Stimulated activated CD4-positive, alpha-beta T cell treated with anti-CD3 and anti-CD28 coated beads, Interleukin-15, amount 100 ng/mL, for 24 hours (primary cell): ENCODE results near the gene KCNG3.

Source experiments
- DNase-seq: peaks from one replicate; pipeline ENCODE4 v3.0.0-alpha.2; 2020

Gene KCNG3

DNA sequence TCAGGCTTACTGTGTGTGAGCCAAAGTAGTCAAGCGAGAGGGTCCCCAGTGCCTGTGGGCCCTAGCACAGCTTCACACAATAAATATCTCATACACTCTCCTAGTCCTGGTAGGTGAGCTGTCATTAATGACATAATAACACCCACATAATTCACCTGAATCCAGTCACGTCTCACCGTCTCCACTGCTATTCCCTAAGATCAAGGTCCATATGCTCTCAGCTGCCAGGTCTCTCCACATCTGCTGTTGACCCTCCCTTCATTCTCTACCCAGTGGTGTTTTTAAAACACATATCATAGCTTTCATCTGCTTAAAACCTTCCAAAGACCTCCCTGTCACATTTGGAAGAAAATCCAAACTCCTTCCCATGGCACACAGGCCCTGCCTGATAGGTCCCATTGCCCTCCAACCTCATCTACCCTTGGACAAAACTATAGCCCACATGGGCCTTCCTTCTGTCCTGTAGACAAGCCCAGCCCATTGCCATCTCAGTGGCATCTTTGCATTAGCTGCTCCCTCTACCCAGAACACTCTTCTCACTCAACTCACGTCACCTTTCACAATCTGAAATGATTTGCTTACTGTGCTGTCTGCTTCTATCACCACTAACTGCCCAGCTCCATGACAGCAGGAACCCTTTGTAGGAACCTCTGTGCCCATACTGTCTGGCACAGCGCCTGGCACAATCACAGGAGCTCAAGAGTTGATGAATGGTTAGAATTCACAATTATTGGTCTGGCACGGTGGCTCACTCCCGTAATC, 7.5 kb downstream of the KCNG3 start:
- DNase-seq, result no peak

DNA sequence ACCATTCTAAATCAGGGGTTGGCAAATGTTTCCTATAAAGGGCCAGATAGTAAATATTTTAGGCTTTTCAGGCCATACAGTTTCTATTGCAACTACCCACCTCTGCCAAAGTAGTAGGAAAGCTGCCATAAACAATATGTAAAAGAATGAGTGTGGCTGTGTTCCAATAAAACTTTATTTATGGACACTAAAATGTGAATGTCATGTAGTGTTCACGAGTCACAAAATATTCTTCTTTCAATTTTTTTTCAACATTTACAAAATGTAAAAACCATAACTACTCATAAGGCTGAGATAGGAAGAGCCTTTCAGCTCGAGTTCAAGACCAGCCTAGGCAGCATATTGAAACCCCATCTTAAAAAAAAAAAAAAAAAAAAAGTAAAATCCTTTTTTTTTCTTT, 13.4 kb downstream of the KCNG3 start:
- no peak for DNase-seq

DNA sequence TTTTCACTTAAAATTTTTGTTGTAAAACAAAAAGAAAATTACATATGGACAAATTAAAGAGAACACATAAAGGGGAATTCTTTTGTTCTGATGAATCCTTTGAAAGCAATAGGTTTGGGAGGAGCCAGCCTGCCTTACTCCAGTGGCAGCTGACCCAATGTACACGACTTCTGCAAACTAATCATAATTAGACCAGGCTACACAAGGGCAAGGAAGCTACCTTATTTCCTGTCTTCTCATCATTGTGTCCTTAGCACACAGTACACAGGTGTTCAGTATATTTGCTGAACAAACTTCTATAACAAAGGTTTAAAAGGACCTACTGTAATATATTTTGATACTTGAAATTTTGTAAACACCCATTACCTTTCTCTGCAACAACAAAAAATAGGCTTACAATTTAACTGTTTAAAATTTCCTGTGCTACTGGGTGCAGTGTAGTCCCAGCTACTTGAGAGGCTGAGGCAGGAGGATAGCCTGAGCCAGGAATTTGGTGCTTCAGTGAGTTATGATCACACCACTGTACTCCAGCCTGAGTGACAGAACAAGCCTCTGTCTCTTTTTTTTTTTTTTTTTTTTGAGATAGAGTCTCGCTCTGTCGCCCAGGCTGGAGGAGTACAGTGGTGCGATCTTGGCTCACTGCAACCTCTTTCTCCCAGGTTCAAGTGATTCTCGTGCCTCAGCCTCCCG, 18.9 kb downstream of the KCNG3 start:
- no peak for DNase-seq

DNA sequence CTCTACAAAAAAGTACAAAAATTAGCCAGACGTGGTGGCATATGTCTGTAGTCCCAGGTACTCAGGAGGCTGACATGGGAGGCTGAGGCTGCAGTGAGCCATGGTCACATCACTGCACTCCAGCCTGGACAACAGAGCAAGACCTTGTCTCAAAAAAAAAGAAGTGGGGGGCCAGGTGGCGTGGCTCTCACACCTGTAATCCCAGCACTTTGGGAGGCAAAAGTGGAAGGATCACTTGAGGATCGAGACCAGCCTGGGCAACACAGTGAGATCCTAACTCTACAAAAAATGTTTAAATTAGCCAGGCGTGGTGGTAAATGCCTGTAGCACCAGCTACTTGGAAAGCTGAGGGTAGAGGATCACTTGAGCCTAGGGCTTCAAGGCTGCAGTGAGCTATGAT, 23.1 kb downstream of the KCNG3 start:
- DNase-seq, result no peak

DNA sequence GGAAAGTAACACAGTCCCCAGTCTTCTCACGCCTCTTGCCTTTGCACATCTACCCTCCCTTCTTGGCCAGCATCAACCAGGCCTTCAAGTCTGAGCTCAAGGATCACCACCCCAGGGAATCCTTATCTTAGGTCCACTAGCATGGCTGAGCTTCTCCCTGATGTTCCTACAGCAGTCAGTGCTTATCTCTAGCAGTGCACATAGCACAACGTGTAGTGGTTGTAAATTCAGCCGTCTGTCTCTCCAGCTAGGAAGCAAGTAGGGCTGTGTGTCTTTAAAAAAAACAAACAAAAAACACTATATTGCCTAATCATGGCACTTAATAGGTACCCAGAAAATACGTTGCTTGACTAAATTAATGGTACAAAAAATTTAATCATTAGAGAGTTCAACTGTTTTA, 29.2 kb downstream of the KCNG3 start:
- DNase-seq, result no peak

DNA sequence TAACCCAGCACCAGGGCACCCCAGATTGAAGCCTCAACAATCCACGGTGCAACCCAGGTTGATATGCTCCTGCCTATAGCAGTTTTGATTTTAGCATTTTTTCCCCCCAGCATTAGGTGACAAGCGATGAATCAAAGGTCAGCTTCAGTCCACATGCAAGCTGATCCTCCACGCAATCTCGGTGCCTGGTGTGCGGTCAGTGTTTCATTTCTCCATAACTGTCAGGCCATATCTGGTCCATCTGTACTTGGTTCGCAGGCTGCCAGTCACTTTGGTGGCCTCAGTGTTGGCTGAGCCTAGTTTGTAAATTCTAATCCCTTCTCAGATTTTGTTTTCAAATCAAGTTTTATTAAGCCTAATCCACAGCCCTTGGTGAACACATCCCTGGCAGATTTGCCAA, 30.2 kb downstream of the KCNG3 start:
- no peak for DNase-seq

DNA sequence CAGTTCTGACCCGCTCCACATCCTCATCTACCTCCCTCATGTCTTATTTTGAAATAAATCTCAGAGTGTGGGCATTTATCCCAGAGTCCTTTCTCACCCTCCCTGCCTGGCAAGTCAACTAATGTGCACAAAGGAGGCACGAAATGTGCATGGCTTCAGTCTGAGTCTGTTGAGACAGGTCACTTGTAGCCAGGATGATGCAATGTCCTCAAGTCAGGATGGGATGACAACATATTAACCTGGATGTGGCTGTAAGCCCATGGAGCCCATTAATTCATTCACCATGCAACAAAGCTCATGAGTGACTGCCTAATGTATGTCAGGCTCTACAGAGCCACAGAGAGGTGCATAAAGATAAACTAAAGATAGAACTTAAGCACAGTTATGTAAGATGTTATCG, 34.5 kb downstream of the KCNG3 start:
- DNase-seq, result no peak

DNA sequence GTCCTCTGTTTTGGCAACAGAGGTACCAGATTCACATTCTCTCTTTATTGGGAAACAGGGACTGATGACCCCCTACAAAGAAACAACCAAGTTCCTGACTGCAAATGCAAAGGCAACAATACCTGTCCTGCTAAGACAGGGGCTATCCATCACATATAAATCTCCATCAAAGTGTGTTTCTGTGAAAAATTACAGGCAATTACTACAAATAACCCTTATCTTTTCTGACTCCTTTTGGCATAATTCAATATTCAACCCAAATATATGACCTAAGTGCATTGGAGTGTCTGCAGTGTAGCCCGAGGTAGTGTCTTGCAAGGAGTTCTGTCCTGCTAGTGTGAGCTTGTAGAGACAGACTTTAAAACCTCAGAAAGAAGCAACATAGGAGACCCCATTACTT, 35.4 kb downstream of the KCNG3 start:
- no peak for DNase-seq

DNA sequence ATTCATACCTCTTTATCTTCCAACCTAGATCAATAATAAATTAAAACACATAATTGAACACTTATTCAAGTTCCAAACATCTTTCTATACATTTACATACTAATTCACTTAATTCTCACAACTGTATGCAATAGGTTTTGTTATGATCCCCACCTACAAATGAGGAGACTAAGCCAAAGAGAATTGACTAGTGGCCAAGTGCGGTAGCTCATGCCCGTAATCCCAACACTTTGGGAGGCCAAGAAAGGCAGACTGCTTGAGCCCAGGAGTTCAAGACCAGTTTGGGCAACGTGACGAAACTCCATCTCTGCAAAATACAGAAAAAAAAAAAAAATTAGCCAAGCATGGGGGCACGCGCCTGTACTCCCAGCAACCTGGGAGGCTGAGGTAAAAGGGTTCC, 36.8 kb downstream of the KCNG3 start:
- DNase-seq, result no peak

DNA sequence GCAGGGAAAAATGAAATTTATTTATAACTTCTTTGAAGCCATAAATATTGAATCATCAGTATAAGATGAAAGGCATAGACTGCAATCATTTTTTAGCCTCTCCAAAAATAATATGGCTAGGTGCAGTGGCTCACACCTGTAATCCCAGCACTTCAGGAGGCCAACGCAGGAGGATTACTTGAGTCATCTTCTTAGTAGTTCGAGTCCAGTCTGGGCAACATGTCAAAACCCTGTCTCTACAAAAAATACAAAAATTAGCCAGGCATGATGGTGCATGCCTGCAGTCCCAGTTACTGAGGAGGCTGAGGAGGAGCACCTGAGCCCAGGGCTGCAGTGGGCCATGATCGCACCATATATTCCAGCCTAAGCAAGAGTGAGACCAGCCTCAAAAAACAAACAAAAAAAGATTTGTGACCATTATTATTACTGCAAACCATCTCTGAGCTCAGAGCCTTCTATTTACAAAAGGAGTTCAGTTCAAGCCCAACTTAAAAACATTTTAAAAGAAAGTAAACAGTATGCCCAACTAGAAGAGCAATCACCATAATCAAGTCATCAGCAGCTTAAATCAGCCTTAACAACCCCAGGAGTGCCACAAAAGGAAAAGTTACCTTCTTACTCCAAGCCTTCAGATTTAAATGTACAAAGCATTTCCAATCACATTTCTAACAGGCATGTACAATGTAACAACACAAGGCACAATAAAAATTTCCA, 37.5 kb downstream of the KCNG3 start:
- no peak for DNase-seq

DNA sequence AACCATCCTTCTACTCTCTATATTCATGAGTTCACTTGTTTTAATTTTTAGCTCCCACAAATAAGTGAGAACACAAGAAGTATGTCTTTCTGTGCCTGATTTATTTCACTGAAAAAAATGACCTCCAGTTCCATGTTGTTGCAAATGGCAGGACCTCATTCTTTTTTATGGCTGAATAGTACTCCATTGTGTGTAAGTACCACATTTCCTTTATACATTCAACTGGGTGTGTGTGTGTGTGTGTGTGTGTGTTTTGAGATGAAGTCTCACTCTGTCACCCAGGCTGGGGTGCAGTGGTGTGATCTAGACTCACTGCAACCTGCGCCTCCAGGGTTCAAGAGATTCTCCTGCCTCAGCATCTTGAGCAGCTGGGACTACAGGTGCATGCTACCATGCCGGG, 41.2 kb downstream of the KCNG3 start:
- DNase-seq, result no peak

DNA sequence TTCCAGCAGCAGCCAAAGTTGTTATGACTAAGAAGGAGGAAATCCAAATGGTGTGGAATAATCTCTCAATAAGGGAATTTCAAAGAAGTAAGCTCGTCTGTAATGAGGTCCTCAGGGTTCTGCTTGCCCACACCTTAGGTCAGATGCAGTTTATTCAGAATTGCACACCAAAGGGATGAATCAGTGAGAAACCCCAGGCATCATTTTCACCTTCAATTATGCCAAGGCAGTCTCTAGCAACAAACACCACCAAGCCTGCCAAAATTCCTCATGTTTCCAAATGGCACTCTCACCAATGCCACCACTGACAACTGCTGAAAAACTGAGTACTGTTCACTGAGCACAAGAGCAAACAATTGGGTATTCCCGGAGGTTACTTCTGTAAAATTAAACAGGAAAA, 43.6 kb downstream of the KCNG3 start:
- DNase-seq, result no peak

DNA sequence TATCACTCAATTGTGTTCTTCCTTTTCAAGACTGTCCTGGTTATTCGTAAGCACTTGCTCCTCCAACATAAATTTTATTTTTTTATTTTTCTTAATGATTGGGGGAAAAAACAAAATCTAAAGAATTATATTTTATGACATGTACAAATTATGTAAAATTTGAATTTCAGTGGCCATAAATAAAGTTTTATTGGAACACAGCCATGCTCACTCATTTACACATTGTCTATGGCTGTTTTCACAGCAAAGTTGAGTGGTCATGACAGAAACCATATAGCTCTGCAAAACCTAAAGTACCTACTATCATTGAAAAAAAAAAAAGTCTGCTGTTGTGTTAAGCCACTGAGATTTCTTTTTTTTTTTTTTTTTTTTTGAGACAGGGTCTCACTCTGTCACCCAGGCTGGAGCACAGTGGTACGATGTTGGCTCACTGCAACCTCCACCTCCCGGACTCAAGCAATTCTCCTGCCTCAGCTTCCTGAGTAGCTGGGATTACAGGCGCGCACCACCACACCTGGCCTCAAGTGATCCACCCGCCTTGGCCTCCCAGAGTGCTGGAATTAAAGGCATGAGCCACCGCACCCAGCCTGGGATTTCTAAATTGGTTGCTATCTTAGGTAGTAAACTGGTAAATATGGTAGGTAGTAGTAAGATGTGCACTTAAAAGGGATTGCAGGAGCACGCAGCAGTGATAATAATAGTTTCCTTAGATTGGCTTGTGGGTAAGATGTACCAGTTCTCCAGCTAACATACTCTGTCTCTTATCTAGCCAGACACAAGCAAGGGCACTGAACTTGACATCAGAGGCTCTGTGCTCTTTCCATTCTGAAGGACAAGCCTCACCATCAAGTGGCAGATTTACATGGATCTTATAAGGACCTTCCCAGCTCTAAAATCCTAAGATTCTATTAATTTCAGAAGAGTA, 44.4 kb downstream of the KCNG3 start:
- DNase-seq, result no peak

DNA sequence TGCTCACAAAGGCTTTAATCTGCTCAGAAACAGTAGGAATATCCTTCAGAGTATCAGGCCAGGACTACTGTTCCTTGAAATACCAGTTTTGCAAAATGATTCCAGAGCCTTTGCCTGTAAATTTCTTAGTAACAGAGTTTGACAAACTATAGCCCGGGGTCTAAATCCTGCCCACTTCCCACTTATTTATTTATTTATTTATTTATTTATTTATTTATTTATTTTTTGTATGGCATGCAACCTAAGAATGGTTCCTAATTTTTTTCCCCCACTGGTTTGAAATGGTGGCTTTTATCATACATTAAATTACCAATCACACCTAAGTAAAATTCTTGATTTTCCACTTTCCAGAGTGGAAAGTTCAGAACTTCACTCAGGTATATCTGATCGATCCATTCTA, 45.6 kb downstream of the KCNG3 start:
- no peak for DNase-seq

DNA sequence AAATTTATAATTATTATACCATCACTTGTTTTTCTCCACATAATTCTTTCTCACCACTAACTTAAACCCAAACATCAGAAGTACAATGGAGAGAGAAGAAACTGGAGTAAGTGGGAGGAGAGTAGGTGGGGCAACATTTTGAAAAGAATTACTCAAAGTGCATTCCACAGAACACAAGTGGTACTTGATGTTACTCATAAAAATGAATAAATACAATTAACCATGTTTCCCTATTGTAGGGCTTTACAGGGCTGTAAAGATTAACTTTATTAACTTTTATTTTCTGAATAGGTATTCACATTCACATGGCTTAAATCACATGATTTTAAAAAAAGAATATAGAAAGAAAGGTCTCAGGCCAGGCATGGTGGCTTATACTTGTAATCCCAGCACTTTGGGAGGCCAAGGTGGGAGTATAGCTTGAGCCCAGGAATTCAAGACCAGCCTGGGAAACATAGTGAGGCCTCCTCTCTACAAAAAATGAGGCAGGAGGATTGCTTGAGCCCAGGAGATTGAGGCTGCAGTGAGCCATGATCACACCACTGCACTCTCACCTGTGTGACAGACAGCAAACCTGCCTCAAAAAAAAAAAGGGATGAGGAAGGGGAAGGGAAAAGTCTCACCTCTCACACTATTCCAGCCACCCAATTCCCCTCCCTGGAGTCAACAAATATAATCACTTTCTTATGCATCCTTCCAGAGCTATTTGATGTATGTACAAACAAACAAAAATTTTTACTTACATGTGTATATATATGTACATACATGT, 47.1 kb downstream of the KCNG3 start:
- DNase-seq, result no peak

DNA sequence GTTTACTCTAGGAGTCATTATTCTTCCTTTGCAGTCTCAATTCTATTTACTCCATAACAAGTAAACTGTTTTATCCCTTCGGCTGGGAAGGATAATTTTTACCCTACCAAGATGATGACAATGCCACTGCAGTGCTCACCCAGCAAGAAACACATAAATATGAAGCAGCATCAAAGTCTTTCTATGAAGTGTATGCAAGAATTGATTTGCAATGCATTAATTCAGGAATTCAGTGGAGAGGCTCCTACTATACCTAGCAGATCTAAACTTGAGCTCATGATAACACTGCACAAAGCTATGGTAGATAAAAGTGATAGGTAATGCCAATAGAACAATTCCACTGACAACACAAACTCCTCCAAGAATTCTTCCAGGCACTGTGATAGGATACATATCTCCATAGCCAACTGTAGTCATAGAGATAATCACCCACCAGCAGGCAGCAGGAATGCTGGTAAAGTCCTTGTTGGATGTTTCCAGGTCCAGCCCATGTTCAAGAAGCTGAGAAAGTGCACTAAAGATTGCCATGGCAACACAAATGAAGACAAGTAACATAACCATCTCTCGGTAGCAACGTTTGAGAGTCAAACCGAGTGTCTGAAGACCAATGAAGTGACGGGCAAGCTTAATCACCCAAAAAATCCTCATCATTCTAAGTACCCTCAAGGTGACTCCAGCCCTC, 49.9 kb downstream of the KCNG3 start:
- DNase-seq, result no peak

DNA sequence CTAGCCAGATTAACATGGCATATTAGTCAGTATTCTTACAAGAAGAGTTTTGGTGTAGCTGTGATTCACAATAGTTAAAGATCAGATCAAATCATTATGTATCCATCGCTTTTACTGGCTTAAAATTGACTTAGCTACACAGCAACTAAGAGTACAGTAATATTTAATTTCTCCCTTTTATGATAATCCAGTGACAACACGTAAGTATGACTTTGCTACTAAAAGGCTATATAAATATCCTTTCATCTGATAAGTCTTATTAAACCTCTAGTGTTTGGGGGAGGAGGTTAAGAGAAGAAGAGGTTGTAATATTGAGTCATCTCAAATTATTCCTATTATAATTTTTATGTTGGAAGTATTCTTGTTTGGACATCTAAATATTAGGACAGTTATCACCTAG, 51.0 kb downstream of the KCNG3 start:
- DNase-seq, result no peak

DNA sequence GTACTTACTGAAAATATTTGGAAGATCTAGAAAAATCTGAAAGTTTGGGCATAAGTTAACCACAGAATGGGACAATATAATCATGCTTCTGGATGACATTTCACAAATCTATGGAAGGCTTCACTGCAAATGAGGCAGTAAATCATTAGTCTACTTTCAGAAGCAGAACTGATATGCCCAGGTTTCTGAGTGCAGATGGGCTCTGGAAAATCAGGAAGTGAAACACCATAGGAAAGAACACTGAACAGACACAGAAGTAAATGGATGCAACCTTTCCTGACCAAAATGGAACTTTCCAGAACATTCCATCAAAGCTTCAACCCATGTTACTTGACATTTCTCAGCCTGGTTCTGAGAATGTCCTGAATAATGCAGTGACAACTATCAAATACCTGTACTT, 55.1 kb downstream of the KCNG3 start:
- DNase-seq, result no peak

DNA sequence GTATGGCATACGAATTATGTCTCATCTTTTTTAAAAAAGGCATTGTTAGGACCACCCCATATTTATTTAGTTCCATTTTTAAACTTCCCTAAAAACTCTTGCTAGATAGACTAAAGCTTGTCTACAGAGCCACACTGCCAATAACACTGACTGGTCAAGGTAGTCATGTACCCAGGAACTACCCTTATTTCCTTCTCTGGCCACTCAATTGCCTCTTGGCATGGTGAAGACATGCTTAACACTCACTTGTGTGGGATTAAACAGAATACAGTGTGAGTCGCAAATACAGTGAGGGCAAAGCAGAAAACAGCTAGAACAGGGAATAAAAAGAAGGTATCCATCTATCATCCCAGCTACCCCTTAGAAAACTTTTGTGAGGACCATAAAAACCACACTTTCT, 57.4 kb downstream of the KCNG3 start:
- DNase-seq, result no peak

DNA sequence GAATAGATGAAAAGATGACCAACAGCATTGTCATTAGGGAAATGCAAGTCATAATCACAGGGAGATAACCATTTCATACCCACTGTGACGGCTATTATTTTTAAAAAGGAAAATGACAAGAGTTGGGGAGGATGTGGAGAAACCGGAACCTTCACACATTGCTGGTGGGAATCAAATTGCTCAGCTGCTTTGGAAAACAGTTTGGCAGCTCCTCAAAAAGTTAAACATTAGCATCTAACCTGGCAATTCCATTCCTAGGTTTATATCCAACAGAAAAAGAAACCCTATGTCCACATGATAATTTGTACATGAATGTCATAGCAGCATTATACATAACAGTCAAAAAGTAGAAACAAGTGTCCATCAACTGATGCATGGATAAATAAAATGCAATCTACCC, 58.2 kb downstream of the KCNG3 start:
- DNase-seq, result no peak

DNA sequence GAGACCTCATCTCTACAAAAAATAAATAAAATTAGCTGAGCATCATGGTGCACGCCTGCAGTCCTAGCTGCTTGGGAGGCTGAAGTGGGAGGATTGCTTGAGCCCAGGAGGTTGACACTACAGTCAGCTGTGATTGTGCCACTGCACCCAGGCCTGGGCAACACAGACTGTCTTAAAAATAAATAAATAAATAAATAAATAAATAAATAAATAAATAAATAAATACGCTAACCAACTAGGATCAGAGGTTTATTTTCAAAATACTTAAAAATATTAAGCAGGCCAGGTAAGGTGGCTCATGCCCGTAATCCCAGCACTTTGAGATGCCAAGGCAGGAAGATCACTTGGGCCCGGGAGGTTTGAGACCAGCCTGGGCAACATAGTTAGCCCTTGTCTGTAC, 63.6 kb downstream of the KCNG3 start:
- no peak for DNase-seq

DNA sequence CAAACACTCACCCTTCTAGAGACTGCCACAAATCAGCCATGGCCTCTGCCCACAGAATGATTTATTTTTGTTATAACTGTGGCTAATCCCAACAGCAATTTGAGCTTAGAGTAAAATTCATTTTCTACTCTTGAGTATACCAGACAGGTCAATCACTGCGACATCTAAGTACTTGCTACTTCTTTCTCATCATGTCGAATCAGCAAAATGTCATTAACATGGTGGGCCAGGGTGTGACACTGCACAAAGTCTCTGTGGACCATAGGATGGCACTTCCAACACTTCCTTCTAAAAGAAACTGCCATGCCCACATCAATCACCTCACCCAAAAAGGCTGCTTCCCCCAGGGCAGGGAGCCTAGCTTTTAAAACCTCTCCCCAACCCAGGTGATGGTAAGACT, 64.4 kb downstream of the KCNG3 start:
- no peak for DNase-seq
